ENCODE results near the gene SLC37A1. TPM values are rescaled to one million over a fixed set of nuclear protein-coding genes. Genes with fewer than 3 reads are reported as not detected.

Gene SLC37A1
- total RNA-seq = 10 to 100 TPM; 10.7 to 21.1 (median 14.0) TPM

- Histone ChIP-seq H3K4me3 (peak within 1 kb of the TSS; percentile 78 to 92 (median 91)), H3K9me3 (no peaks in the 10 kb centered on the region), H3K27me3 (no peaks in the 10 kb centered on the region), H3K4me1 (peaks cover 14 to 49% (median 25%) of the 10 kb centered on the region in 3 donors), H3K36me3 (peaks cover 0 to 3% (median 0%) of the 10 kb centered on the region in 3 donors), H3K27ac (peak within 1 kb of the TSS; percentile 79 to 86 (median 84))
- DNase-seq = no peak
- WGBS, 2 donors = no CpG with 5 or more reads among the region's 88 CpGs
- no peak for TF ChIP-seq CTCF (IDR thresholded peaks at IDR 0.05)
- TF ChIP-seq POLR2A (IDR thresholded peaks at IDR 0.05) = no peak
- intact Hi-C loops (cut with DNase I) = no loop called here
Observed at GRCh38 chr21:42513151-42513984, at the start of gene SLC37A1. TSS of gene SLC37A1 (plus strand) at chr21:42513852. CDS start at chr21:42518455, 4,603 bp downstream.

GRCh38 chr21:42463861-42464515 lies 49.7 kb upstream of the SLC37A1 start:
- WGBS, 2 donors = 73 to 79% methylated on average over 17 of the region's 17 CpGs
- peaks cover 0 to 51% (median 11%) of the 10 kb centered on the region in 3 donors for H3K4me1 ChIP-seq
- no peak overlapping the region for H3K4me3 ChIP-seq
- TF ChIP-seq POLR2A (IDR thresholded peaks at IDR 0.05) = no peak
- no peak for TF ChIP-seq CTCF (IDR thresholded peaks at IDR 0.05)
- H3K36me3 ChIP-seq = no peaks in the 10 kb centered on the region
- H3K9me3 ChIP-seq = no peaks in the 10 kb centered on the region
- intact Hi-C loops (cut with DNase I) = no loop called here
- no peaks in the 10 kb centered on the region for H3K27me3 ChIP-seq
- DNase-seq = no peak
- H3K27ac ChIP-seq = no peak overlapping the region

GRCh38 chr21:42465008-42465802 lies 48.4 kb upstream of the SLC37A1 start:
- intact Hi-C loops (cut with DNase I) = no loop called here
- H3K36me3 ChIP-seq = no peaks in the 10 kb centered on the region
- peaks cover 0 to 56% (median 14%) of the 10 kb centered on the region in 3 donors for H3K4me1 ChIP-seq
- WGBS, 2 donors = 36 to 47% methylated on average over 8 of the region's 8 CpGs
- no peak for TF ChIP-seq CTCF (IDR thresholded peaks at IDR 0.05)
- no peak for TF ChIP-seq POLR2A (IDR thresholded peaks at IDR 0.05)
- no peaks in the 10 kb centered on the region for H3K27me3 ChIP-seq
- H3K4me3 ChIP-seq = no peak overlapping the region
- no peak for DNase-seq
- H3K27ac ChIP-seq = no peak overlapping the region
- no peaks in the 10 kb centered on the region for H3K9me3 ChIP-seq

- H3K27ac ChIP-seq = no peak overlapping the region
- no peaks in the 10 kb centered on the region for H3K27me3 ChIP-seq
- intact Hi-C loops (cut with DNase I) = no loop called here
- DNase-seq = no peak
- H3K4me1 ChIP-seq = peaks cover 0 to 56% (median 14%) of the 10 kb centered on the region in 3 donors
- WGBS, 2 donors = 72% methylated on average over 3 of the region's 3 CpGs; no CpG with 5 or more reads in 1 of the 2 donors
- H3K4me3 ChIP-seq = no peak overlapping the region
- no peaks in the 10 kb centered on the region for H3K9me3 ChIP-seq
- TF ChIP-seq CTCF (IDR thresholded peaks at IDR 0.05) (no peak), POLR2A (IDR thresholded peaks at IDR 0.05) (no peak)
- H3K36me3 ChIP-seq = no peaks in the 10 kb centered on the region
Observed at GRCh38 chr21:42465803-42466127, 47.9 kb upstream of the SLC37A1 start.
